Activated T-cell treated with anti-CD3 and anti-CD28 coated beads for 4 hours (primary cell): ENCODE measurements around the gene NCK2.

Experiments used
- DNase-seq: peaks from one replicate; pipeline ENCODE4 v3.0.0-alpha.2; 2020

Gene NCK2

DNA sequence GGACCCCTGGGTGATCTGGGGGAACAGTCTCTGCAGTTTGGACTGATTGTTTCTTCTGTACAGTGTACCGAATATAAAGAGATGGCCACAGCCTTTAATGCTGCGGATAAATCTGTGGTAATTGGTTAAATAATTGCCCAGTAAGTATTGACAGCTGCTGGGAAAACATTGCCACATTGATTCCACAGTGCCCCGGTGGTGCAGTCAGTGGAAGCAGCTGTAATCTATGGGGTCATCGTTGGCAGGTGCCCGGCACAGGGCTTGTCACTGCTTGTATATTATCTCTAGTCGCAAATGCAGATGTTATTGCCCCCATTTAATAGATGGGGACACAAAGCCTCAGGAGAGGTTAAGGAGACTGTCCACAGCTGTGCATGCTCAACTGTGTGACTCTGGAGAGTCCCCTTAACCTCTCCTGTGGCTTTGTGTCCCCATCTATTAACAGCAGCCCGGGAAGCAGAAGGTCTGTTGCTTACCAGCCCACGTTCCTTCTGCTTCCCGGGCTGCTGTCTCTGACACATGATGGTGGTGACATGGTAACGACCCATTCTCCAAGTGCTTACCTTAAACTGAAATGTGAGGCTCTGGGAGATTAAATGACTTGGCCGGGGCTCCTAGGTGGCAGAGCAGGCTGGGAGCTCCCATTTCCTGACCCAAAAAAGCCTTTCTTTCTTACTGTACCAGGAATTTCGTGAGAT lies 76.9 kb downstream of the NCK2 start:
- no peak for DNase-seq

DNA sequence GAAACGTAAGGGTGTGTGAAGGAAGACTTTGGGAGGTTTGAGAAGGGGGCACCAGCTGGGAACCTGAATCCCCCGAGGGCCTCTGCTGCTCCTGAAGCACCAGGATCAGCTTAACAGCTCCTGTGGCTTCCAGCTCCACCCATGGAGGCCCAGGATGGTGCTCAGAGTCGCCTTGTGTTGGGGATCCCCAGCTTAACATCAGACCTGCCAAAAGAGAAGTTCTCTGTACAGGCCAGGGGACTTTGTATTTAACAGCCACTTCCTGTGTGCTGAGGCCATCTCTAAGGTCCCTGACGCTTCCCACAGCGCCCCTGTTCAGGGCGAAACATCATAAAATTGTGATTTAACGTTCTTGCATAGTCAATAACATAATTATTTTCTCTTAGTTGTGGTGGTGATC lies 77.5 kb downstream of the NCK2 start:
- DNase-seq: no peak

DNA sequence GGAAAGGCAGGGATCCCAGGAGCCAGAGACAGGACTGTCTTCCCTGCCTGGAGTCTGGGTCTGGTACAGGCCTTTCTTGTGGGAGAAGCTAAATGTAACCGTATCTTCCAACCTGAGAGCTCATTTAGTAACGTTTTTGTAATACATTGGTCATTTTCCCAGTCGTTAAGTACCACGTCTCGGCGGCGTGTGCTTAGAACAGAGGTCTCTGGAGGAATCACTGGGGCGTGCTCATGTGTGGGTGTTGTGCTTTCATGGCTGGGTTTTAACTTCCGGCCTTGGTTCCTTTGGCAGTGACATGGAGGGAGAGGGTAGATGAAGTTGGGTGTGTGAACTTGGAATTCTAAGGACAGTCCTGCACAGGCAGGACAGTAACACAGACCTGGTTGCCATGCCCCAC lies 79.7 kb downstream of the NCK2 start:
- DNase-seq: no peak

- DNase-seq: no peak
These were observed 82.8 kb downstream of the NCK2 start for GRCh38 chr2:105827351-105828096.

GRCh38 chr2:105828558-105828957 lies 83.8 kb downstream of the NCK2 start:
- no peak for DNase-seq

DNA sequence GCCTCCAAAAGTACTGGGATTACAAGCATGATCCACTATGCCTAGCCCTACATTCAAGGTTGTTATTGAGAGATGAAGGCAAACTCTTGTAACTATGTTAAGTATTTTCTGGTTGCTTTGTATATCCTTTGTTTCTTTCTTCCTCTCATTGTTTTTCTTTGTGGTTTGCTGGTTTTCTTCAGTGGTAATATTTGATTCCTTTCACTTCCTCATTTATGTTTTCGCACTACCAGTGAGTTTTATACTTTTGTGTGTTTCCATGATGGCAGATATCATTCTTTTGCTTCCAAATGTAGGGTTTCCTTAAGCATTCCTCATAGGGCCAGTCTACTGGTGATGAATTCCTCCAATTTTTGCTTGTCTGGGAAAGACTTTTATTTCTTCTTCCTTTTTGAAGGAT lies 90.2 kb downstream of the NCK2 start:
- DNase-seq: no peak

GRCh38 chr2:105836341-105836740 lies 91.6 kb downstream of the NCK2 start:
- DNase-seq: no peak

DNA sequence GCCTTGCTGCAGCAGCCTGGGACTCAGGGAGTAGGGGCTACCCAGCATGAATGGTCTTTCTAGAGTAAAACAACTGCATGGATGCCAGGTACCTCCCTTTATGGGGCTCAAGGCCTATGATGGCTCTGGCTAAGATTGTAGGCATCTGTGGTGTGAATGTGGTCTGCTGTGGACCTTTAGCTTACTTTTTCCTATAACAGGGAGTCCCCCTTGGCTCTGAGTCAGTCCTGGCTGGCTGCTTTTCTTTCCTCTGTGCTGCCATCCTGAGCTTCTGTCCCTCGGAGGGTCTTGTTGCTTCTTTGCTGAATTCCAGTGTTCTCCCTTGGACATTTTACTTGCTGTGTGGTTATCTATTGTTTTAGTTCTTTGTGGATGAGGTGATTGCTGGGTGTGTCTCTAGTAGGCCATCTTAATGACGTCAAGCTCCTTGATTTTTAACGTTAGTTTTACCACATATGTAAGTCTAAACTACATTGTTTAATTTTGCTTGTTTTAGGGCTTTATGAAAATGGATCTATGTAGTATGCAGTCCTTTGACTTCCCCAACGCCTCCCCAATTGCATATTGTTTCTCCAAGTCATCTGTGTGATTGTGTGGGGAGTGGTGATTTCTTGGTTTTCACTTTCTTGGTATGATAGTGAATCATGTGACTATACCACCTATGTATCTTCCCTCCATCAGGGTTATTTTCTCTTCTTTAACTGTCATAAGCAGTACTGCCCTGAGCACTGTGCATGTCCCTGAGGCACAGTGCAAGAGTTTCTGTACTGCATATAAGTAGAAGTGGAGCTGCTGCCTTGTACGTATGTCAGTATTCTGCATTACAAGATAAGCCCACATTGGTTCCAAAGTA lies 92.4 kb downstream of the NCK2 start:
- DNase-seq: no peak

DNA sequence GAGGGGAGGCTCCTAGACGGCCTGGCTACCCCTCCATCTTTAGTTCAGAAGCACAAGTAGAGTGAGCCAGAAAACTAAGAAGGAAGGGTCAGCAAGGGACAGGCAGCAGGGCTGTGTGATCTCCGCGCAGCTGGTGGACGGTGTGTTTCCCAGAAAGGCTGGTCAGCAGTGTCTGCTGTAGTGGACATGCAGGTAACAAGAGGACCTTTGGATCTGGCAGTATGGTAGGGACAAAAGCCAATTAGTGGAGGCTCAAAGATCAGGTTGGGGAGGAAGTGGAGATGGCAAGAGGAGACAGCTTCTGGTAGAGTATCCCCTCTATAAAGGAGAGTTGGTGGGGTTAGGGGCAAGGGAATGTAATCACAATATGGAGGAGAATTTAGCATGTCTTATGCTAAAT lies 95.1 kb downstream of the NCK2 start:
- no peak for DNase-seq

- DNase-seq: no peak
These were observed 96.2 kb downstream of the NCK2 start for GRCh38 chr2:105840933-105841332.

DNA sequence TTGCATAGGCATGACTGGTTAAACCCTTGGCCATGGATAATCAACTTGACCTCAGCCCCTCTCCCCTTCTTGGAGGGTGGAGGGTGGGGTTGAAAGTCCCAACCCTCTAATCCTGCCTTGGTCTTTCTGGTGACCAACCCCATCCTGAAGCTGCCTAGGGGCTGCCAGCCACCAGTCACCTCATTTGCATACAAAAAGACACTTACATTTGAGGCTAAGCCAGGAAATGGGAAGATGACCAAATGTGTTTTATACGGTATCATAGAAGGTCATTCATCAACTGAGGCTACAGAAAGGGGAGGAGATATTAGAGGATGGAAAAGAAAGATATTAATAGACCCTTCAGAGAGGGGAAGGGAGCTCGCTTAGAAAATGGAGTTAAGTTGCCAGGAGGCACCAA lies 96.8 kb downstream of the NCK2 start:
- DNase-seq: no peak

DNA sequence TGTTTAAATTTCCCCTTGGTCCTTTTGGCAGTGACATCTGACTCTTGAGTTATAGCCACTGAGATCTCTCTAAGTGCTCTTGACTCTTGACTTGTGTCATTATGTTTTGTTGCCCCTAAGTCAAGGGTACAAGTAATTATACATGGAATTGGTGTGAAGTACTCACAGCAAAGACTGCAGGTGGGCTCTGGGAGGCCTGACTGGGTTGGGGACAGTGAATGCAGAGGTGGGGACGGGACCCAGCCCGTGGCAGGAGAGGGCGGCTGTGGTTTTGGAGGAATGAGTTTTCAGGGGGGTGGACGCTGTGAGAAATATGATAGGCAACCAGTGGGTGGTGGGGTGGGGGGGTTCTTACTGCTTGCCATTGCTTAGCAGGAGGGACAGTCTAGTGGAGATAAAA lies 97.8 kb downstream of the NCK2 start:
- DNase-seq: no peak

DNA sequence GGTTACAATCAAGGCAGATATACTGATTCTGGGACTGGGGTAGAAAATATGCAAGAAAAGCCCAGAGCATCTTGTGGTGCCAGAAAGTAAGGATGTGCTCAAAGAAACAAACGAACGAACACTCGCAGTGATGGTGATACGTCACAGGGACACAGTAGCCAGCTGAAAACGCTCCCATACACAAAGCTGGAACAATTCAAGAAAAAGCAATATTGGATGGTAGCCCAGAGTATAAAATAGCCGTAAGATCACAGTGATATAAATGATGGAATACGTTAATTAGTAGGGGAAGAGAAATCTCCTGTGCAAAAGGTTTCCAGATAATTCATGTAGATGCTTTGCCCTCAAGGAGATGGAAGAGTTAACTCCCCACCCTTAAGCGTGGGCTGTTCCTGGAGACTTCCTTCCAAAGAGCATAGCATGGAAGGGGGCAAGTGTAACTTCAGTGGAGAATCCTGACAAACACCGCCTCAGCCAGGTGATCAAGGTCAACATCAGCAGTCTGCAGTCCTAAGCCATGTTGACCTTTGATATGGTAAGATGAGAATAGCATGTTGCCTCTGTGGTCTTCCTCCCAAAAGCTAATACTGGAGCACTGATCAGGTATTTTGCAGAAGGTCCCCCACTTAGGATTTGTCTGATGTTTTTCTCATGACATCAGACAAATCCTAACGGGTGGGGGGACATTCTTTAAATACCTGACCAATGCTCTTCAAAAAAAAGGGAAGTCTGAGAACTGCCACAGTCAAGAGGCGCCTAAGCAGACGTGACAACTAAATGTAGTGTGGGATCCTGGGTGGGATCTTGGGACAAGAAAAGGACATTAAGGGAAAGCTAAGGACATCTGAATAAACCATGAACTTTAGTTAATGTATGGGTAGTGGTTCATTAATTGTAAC lies 99.0 kb downstream of the NCK2 start:
- no peak for DNase-seq

DNA sequence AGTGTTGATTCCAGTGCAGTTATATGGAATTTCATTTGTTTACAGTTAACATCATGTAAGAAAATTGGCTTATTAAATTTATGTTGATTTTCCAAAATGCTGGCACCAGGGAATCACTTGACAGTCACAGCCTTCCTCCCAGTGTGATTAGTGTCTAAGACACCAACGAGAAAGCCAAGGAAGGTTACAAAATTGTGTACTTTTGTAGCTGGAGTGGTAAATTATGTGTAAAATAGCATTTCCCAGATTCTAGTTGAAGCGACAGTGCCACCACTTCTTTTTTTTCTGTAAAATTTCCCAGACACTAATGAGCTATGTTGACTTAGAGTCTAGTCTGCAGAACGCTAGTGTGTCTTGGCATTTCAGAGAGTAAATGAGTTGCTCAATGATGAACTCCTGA lies 101.3 kb downstream of the NCK2 start:
- DNase-seq: no peak

- no peak for DNase-seq
These were observed 102.3 kb downstream of the NCK2 start for GRCh38 chr2:105847056-105847455.

GRCh38 chr2:105848367-105848766 lies 103.7 kb downstream of the NCK2 start:
- no peak for DNase-seq

DNA sequence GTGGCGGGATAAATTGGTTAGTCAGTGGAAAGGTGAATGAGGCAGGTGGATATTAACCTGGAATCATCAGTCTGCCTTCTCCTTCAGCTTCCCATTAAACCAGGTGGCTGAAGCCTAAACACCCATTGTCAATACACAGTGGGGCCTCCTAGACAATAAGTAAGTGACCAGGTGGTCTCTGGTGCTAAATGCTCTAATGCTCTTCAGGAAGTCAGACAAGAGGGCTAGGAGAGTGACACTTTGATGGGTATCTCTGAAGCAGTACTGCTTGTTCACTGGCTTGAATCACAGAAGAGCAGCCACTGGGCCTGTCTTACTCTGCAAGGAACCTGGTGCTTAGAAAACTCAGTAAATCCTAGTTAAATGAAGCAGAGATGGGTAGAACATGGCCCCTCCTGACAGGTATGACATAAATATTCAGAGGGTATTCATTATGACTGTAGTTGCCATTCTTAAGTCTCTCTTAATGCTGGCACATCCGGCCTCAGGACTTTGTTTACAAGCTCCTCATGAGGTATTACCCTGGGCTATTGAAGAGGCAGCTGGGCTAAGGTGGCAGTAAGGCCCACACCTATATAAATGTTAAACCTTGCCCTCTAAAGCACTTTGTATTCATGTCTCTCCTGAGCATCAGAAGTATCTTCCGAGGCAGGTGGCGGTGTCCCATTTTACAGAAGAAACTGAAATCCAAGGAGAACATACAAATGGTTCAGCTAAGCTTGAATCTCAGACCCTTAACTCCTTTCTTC lies 104.9 kb downstream of the NCK2 start:
- no peak for DNase-seq

GRCh38 chr2:105852066-105852465 lies 107.4 kb downstream of the NCK2 start:
- DNase-seq: no peak

DNA sequence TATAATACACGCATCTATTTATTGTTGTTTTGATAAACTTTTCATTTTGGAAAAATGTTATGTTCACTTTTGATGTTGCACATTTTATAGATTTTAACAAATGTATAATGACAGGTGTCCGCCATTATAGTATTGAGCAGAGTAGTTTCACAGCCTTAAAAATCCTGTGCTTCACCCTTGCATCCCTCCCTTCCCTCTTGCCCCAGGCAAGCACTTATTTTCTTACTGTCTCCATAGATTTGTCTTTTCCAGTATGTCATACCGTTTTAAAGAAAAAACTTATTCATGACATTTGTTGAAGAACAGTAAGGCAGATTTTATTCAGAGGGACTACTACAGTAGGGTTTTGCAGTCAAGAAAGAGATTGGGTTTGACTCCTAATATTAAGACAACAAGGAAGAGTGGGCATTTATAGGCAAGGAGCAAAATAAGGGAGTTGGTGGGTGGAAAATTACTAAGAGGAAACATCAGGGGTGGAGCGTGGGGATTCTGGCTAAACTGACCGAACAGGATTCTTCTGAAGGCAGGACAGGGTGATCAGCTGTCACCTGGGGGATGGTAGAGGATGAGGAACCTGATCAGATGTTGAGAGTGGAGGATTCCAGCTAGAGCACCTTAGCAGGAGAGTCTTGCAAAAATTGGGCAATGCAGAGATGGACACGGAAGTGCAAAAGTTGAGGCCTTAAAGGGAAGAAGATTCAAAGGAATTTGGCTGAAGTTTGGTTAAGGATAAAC lies 108.8 kb downstream of the NCK2 start:
- no peak for DNase-seq

DNA sequence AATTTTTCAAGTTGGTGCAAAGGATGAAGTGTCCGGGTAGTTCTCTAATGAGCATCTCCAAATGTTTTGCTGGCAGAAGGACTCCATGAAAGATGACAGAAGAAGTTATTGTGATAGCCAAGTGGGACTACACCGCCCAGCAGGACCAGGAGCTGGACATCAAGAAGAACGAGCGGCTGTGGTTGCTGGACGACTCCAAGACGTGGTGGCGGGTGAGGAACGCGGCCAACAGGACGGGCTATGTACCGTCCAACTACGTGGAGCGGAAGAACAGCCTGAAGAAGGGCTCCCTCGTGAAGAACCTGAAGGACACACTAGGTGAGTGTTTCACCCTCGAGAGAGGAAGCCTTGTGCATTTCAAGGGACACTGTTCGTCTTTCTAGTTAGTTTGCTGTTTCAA lies 110.3 kb downstream of the NCK2 start:
- DNase-seq: no peak

GRCh38 chr2:105856581-105856980 lies 111.9 kb downstream of the NCK2 start:
- DNase-seq: no peak
